IMR-90 (cell line): ENCODE results near the gene PMIS2. TPM values are rescaled to one million over a fixed set of nuclear protein-coding genes. Genes with fewer than 3 reads are reported as not detected.

Experiments
- ATAC-seq: fragments of 200-7000 bp; cut with Tn5 transposase; 2 replicates; pipeline ENCODE4 v1.9.1; 2020; ENCODE audit warnings: low read depth, mild to moderate bottlenecking, moderate library complexity
- BruUV-seq: library from RNA; stranded (reverse); fragments of 400-500 nt; replicated peaks from 2 replicates; lab custom pipeline; 2021; lab: Mats Ljungman, UMichigan
- CTCF ChIA-PET: fragments of 300-600 bp; formaldehyde crosslinking; extraction: SDS; loops from one replicate; lab custom pipeline; 2021; ENCODE audit warnings: antibody characterized with exemption; lab: Yijun Ruan, JAX
- POLR2A ChIA-PET: fragments of 300-600 bp; sonication (Branson Sonifier 250); formaldehyde crosslinking; loops from one replicate; lab custom pipeline; 2022; ENCODE audit warnings: antibody characterized with exemption; ENCODE audit not compliant: unreplicated experiment; lab: Charles Lee
- DNase-seq: peaks from one replicate; pipeline ENCODE4 v3.0.0; 2013
- H2AFZ ChIP-seq: replicated peaks from 2 replicates; pipeline ENCODE3; 2013; ENCODE audit warnings: low read length, mild to moderate bottlenecking; ENCODE audit not compliant: poor library complexity
- H2AK5ac ChIP-seq: 2 replicates; pipeline ENCODE4 v1.6.1; 2013; ENCODE audit warnings: low read depth, low read length, inconsistent platforms
- H2AK9ac ChIP-seq: replicated peaks from 2 replicates; pipeline ENCODE3; 2013; ENCODE audit warnings: mild to moderate bottlenecking, low read depth, low read length, moderate library complexity; ENCODE audit not compliant: poor library complexity
- H2BK120ac ChIP-seq: 2 replicates; pipeline ENCODE4 v1.6.1; 2013; ENCODE audit warnings: low read depth, low read length, inconsistent platforms
- H2BK15ac ChIP-seq: 3 replicates; pipeline ENCODE4 v1.6.1; 2013; ENCODE audit warnings: low read depth, low read length, inconsistent platforms
- H2BK20ac ChIP-seq: 2 replicates; pipeline ENCODE4 v1.6.1; 2013; ENCODE audit warnings: low read depth, mild to moderate bottlenecking, inconsistent platforms, low read length, moderate library complexity
- H2BK5ac ChIP-seq: 2 replicates; pipeline ENCODE4 v1.6.1; 2013; ENCODE audit warnings: mild to moderate bottlenecking, low read depth, low read length, inconsistent platforms; ENCODE audit not compliant: poor library complexity, severe bottlenecking
- H3K14ac ChIP-seq: replicated peaks from 2 replicates; pipeline ENCODE4 v1.6.1; 2013; ENCODE audit warnings: low read depth, low read length, inconsistent platforms
- H3K18ac ChIP-seq: 2 replicates; pipeline ENCODE4 v1.6.1; 2013; ENCODE audit warnings: low read depth, low read length, control low read depth
- H3K23ac ChIP-seq: 2 replicates; pipeline ENCODE4 v1.6.1; 2013; ENCODE audit warnings: low read depth, low read length, inconsistent platforms
- H3K27ac ChIP-seq: 2 replicates; pipeline ENCODE4 v1.5.1; 2013; ENCODE audit warnings: mild to moderate bottlenecking, control low read depth, low read length; ENCODE audit not compliant: insufficient read depth
- H3K27me3 ChIP-seq: 2 replicates; pipeline ENCODE4 v1.6.1; 2013; ENCODE audit warnings: low read length; ENCODE audit not compliant: control insufficient read depth, insufficient read depth
- H3K36me3 ChIP-seq: 2 replicates; pipeline ENCODE4 v1.6.1; 2013; ENCODE audit warnings: low read length, mixed read lengths; ENCODE audit not compliant: control insufficient read depth, insufficient read depth
- H3K4ac ChIP-seq: 2 replicates; pipeline ENCODE4 v1.6.1; 2013; ENCODE audit warnings: low read depth, low read length, inconsistent platforms
- H3K4me1 ChIP-seq: 2 replicates; pipeline ENCODE4 v1.6.1; 2013; ENCODE audit warnings: low read length, mixed read lengths; ENCODE audit not compliant: control insufficient read depth, insufficient read depth
- H3K4me2 ChIP-seq: 2 replicates; pipeline ENCODE4 v1.6.1; 2013; ENCODE audit warnings: low read depth, mild to moderate bottlenecking, control low read depth, low read length, moderate library complexity
- H3K4me3 ChIP-seq: 2 replicates; pipeline ENCODE4 v1.5.1; 2013; ENCODE audit warnings: low read depth, mild to moderate bottlenecking, control low read depth, low read length, moderate library complexity; ENCODE audit not compliant: insufficient read depth
- H3K56ac ChIP-seq: 2 replicates; pipeline ENCODE4 v1.6.1; 2013; ENCODE audit warnings: low read length, inconsistent platforms; ENCODE audit not compliant: insufficient read depth; ENCODE audit errors: extremely low read depth
- H3K79me1 ChIP-seq, 2 experiments: 2 replicates each; pipeline ENCODE4 v1.6.1; 2013; ENCODE audit warnings: low read length in 2 of 2, inconsistent platforms in 1 of 2, low read depth in 1 of 2
- H3K9ac ChIP-seq: 2 replicates; pipeline ENCODE4 v1.6.1; 2013; ENCODE audit warnings: low read depth, low read length, control low read depth
- H3K9me1 ChIP-seq: 2 replicates; pipeline ENCODE4 v1.6.1; 2013; ENCODE audit warnings: low read length, inconsistent platforms; ENCODE audit not compliant: insufficient read depth
- H3K9me3 ChIP-seq: 2 replicates; pipeline ENCODE4 v1.6.1; 2013; ENCODE audit warnings: low read length; ENCODE audit not compliant: control insufficient read depth, insufficient read depth
- H4K20me1 ChIP-seq: 2 replicates; pipeline ENCODE4 v1.6.1; 2013; ENCODE audit warnings: low read length, inconsistent platforms; ENCODE audit not compliant: insufficient read depth
- H4K5ac ChIP-seq: 2 replicates; pipeline ENCODE4 v1.6.1; 2013; ENCODE audit warnings: mild to moderate bottlenecking, low read depth, low read length, control low read depth
- H4K8ac ChIP-seq, 2 experiments: 2 replicates each; pipeline ENCODE4 v1.6.1; 2013; ENCODE audit warnings: low read depth in 2 of 2, low read length in 2 of 2, control low read depth in 1 of 2, inconsistent platforms in 1 of 2
- H4K91ac ChIP-seq: 2 replicates; pipeline ENCODE4 v1.6.1; 2013; ENCODE audit warnings: low read depth, low read length, inconsistent platforms; ENCODE audit not compliant: insufficient read depth
- BHLHE40 ChIP-seq: fragments of 150-350 bp; IDR thresholded peaks from 2 replicates; pipeline ENCODE4 v1.6.1; 2016; ENCODE audit warnings: mild to moderate bottlenecking, low read depth, low read length
- CEBPB ChIP-seq: IDR thresholded peaks from 2 replicates; pipeline ENCODE4 v1.6.1; 2012; ENCODE audit warnings: low read depth, low read length, improper control_type of control experiment
- CHD1 ChIP-seq: IDR thresholded peaks from 2 replicates; pipeline ENCODE4 v1.6.1; 2012; ENCODE audit warnings: low read depth, low read length, improper control_type of control experiment
- NFE2L2 ChIP-seq: fragments of 150-350 bp; IDR thresholded peaks from 2 replicates; pipeline ENCODE4 v1.6.1; 2016; ENCODE audit warnings: low read depth, mild to moderate bottlenecking, low read length
- RAD21 ChIP-seq: IDR thresholded peaks from 2 replicates; pipeline ENCODE4 v1.6.1; 2012; ENCODE audit warnings: low read length, improper control_type of control experiment
- RCOR1 ChIP-seq: IDR thresholded peaks from 2 replicates; pipeline ENCODE4 v1.6.1; 2012; ENCODE audit warnings: mild to moderate bottlenecking, low read length, improper control_type of control experiment; ENCODE audit not compliant: insufficient replicate concordance
- USF2 ChIP-seq: fragments of 150-350 bp; IDR thresholded peaks from 2 replicates; pipeline ENCODE4 v1.6.1; 2017; ENCODE audit warnings: mild to moderate bottlenecking, antibody characterized with exemption, low read length, low read depth
- WGBS, 2 experiments: methylation state at CpG; one replicate each; pipeline versions ENCODE4 v1.1.5 to v1.1.7; 2013; ENCODE audit warnings: missing lambda C conversion rate in 2 of 2; ENCODE audit not compliant: insufficient read length in 1 of 2; ENCODE audit errors: extremely low coverage in 2 of 2; 5-methylcytosine and 5-hydroxymethylcytosine counted together
- dilution Hi-C: fragments of 300-500 bp; cut with HindIII; formaldehyde crosslinking; loops from one replicate; pipeline ENCODE4 v1.14.3; 2018; ENCODE audit warnings: low sequenced_read_pairs; ENCODE audit not compliant: unreplicated experiment
- in situ Hi-C: fragments of 300-500 bp; cut with MboI; formaldehyde crosslinking; loops from 3 replicates; pipeline ENCODE4 v1.14.3; 2019; ENCODE audit warnings: low sequenced_read_pairs, inconsistent platforms, mixed read lengths
- intact Hi-C: fragments of 100-400 bp; cut with micrococcal nuclease; formaldehyde crosslinking; loops from 2 replicates; pipeline ENCODE4 v1.10.0; 2022
- polyA plus RNA-seq, 3 experiments: library from polyadenylated mRNA; depleted of rRNA; stranded (reverse); fragments of >200 nt; gene quantifications; 2 replicates each; pipeline ENCODE4 v1.2.3, GENCODE V29; 2012; ENCODE audit warnings: low replicate concordance in 1 of 3
- total RNA-seq: library from RNA; depleted of rRNA; stranded (reverse); fragments of >200 nt; gene quantifications from 2 replicates; pipeline ENCODE4 v1.2.3, GENCODE V29; 2012

The PMIS2 gene
- total and polyA plus RNA-seq, 2 of the 4 experiments (the other 2 are of a cell fraction) = not detected

- no peak overlapping the region for H3K23ac ChIP-seq
- no peak for DNase-seq
- TF ChIP-seq NFE2L2 = no peak
- no peak for TF ChIP-seq BHLHE40
- TF ChIP-seq RAD21 = no peak
- no peak for TF ChIP-seq USF2
- TF ChIP-seq CHD1 = no peak
- TF ChIP-seq RCOR1 = no peak
- no peak for TF ChIP-seq CEBPB
- H4K20me1 ChIP-seq = 0 out of 2 replicates have a peak, but pooled peaks cover 7% of the 10 kb centered on the region
- POLR2A ChIA-PET = no interaction called here
- no peak overlapping the region for H4K8ac ChIP-seq
- WGBS, 2 experiments = 80% methylated on average over 4 of the region's 15 CpGs; no CpG with 5 or more reads in 1 of the 2 experiments
- ATAC-seq = no peak
- no peak overlapping the region for H2BK15ac ChIP-seq
- H3K4me1 ChIP-seq = peaks cover 3% of the 10 kb centered on the region; the same call in 1 of the 2 replicates
- H3K27ac ChIP-seq = no peak overlapping the region
- no peak overlapping the region for H3K14ac ChIP-seq
- no peak overlapping the region for H3K4ac ChIP-seq
- H3K9me1 ChIP-seq = no peaks in the 10 kb centered on the region
- H3K56ac ChIP-seq = no peak overlapping the region
- CTCF ChIA-PET = no interaction called here
- no peak overlapping the region for H2BK120ac ChIP-seq
- H2BK20ac ChIP-seq = no peak overlapping the region
- peaks cover 6% of the 10 kb centered on the region for H3K27me3 ChIP-seq
- no peak overlapping the region for H4K5ac ChIP-seq
- no peak overlapping the region for H4K91ac ChIP-seq
- no peak overlapping the region for H2AFZ ChIP-seq
- dilution Hi-C loops (no loop called here), intact Hi-C loops (loop anchor here (1.0 to 5.0 kb wide), 3 partner anchors 77 to 167 kb away; partner anchors contain the start of genes RBM42 and ZBTB32), in situ Hi-C loops (loop anchor here (5.0 kb wide), 1 partner anchor 167 kb away; the partner anchor contains the start of gene KMT2B)
- no peak overlapping the region for H2AK5ac ChIP-seq
- H3K9me3 ChIP-seq = no peaks in the 10 kb centered on the region
- H3K18ac ChIP-seq = no peak overlapping the region
- no peak overlapping the region for H2AK9ac ChIP-seq
- no TSS peak for BruUV-seq
- no peak overlapping the region for H3K4me3 ChIP-seq
- peaks cover 4% of the 10 kb centered on the region; the same call in 1 of the 2 replicates for H3K36me3 ChIP-seq
- H3K79me1 ChIP-seq = peaks cover 18 to 29% of the 10 kb centered on the region in 2 experiments
- no peak overlapping the region for H3K4me2 ChIP-seq
- no peak overlapping the region for H3K9ac ChIP-seq
- no peak overlapping the region for H2BK5ac ChIP-seq
Observed at GRCh38 chr19:35549879-35550523, 36.0 kb upstream of the PMIS2 start.
